ENCODE data around the gene LGALS4. TPM values are rescaled to one million over a fixed set of nuclear protein-coding genes. Genes with fewer than 3 reads are reported as not detected.
"Not testable (repeated sequence)": the region's sequence is repeated elsewhere in the genome, so short reads cannot be mapped to it uniquely, and the experiment has no call there.

LGALS4 gene, protein sequence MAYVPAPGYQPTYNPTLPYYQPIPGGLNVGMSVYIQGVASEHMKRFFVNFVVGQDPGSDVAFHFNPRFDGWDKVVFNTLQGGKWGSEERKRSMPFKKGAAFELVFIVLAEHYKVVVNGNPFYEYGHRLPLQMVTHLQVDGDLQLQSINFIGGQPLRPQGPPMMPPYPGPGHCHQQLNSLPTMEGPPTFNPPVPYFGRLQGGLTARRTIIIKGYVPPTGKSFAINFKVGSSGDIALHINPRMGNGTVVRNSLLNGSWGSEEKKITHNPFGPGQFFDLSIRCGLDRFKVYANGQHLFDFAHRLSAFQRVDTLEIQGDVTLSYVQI
- total RNA-seq (2014; rRNA removed; shearing (Covaris generic)) (0.70 and 1.0 TPM in 2 replicates), total RNA-seq (2022) (1.1 and 1.3 TPM in 2 replicates), Bru-seq, nascent RNA (percentile 20 among the genes with signal in this experiment), BruChase-seq, experiment 1, labeled RNA remaining after a 6-hour chase (percentile 19 among the genes with signal in this experiment), BruChase-seq, experiment 2, labeled RNA remaining after a 2-hour chase (percentile 18 among the genes with signal in this experiment)
- long read RNA-seq: 0 reads

GRCh38 chr19:38812841-38813320, at the start of gene LGALS4:
LGALS4 (minus strand) TSS chr19:38812945; CDS start chr19:38812886, 59 bp downstream.
- TF ChIP-seq, protein P1, sequence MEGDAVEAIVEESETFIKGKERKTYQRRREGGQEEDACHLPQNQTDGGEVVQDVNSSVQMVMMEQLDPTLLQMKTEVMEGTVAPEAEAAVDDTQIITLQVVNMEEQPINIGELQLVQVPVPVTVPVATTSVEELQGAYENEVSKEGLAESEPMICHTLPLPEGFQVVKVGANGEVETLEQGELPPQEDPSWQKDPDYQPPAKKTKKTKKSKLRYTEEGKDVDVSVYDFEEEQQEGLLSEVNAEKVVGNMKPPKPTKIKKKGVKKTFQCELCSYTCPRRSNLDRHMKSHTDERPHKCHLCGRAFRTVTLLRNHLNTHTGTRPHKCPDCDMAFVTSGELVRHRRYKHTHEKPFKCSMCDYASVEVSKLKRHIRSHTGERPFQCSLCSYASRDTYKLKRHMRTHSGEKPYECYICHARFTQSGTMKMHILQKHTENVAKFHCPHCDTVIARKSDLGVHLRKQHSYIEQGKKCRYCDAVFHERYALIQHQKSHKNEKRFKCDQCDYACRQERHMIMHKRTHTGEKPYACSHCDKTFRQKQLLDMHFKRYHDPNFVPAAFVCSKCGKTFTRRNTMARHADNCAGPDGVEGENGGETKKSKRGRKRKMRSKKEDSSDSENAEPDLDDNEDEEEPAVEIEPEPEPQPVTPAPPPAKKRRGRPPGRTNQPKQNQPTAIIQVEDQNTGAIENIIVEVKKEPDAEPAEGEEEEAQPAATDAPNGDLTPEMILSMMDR (conservative IDR thresholded peaks at IDR 0.05; ENCODE audit: low read length): no peak
- TF ChIP-seq EZH2phosphoT487 (IDR thresholded peaks at IDR 0.05; ENCODE audit: borderline replicate concordance, low read depth, low read length): no peak
- Histone ChIP-seq H3K79me2 (ENCODE audit: insufficient read depth, low read depth, low read length) (no peaks in the 10 kb centered on the region), H3K4me3 (ENCODE audit: low read depth, low read length, poor library complexity, severe bottlenecking) (no peak within 1 kb of the TSS), H3K4me1 (ENCODE audit: insufficient read depth, low read length, poor library complexity, severe bottlenecking) (no peaks in the 10 kb centered on the region), H2AFZ (ENCODE audit: low read length) (no peak within 1 kb of the TSS), H3K4me2 (ENCODE audit: low read length) (no peak within 1 kb of the TSS), H3K36me3 (ENCODE audit: insufficient read depth, low read length) (0 out of 2 replicates have a peak, but pooled peaks cover 9% of the 10 kb centered on the region), H4K20me1 (ENCODE audit: insufficient read depth, low read length) (no peaks in the 10 kb centered on the region), H3K9me3 (ENCODE audit: low read length) (no peaks in the 10 kb centered on the region), H3K9me2 (ENCODE audit: insufficient read depth, low read length) (no peaks in the 10 kb centered on the region), H3K27ac (ENCODE audit: low read depth, low read length, poor library complexity, severe bottlenecking) (no peak within 1 kb of the TSS)
- no peak for DNase-seq (ENCODE audit: low spot score)
- ChIA-PET POLR2A (no interaction called here), CTCF (ENCODE audit: unreplicated experiment) (no interaction called here)
- BruUV-seq (replicated peaks): no TSS peak
- intact Hi-C loops (cut with micrococcal nuclease; ENCODE audit: unreplicated experiment): no loop called here

- POLR2A ChIA-PET: interaction anchor here (0.5 to 4.2 kb wide), 6 partner anchors 9 to 460 kb away, joined by 3 to 21 read pairs (median 4); partner anchors contain the start of genes LRFN1 and RINL
- intact Hi-C loops (cut with micrococcal nuclease; ENCODE audit: unreplicated experiment): no loop called here
Measured at GRCh38 chr19:38861368-38861767, 48.6 kb upstream of the LGALS4 start.

DNA sequence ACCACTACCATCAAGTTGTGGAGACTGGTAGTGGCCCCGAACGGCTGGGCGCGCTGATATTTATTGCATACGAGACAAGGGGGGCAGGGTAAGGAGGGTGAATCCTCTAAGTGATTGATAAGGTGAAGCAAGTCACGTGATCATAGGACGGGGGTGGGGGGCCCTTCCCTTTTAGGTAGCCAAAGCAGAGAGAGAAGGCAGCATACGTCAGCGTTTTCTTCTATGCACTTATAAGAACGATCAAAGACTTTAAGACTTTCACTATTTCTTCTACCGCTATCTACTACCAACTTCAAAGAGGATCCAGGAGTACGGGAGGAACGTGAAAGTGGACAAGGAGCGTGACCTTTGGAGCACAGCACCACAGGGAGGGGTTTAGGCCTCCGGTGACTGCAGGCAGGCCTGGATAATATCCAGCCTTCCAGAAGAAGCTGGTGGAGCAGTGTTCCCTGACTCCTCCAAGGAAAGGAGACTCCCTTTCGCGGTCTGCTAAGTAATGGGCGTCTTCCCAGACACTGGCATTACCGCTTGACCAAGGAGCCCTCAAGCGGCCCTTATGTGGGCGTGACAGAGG, 47.0 kb upstream of the LGALS4 start:
- H3K36me3 ChIP-seq (ENCODE audit: insufficient read depth, low read length); H4K20me1 ChIP-seq (ENCODE audit: insufficient read depth, low read length); H3K9me2 ChIP-seq (ENCODE audit: insufficient read depth, low read length); H3K9me3 ChIP-seq (ENCODE audit: low read length); DNase-seq (ENCODE audit: low spot score); POLR2A ChIA-PET; CTCF ChIA-PET (ENCODE audit: unreplicated experiment); BruUV-seq (replicated peaks); H3K79me2 ChIP-seq (ENCODE audit: insufficient read depth, low read depth, low read length): not testable (repeated sequence)
- H2AFZ ChIP-seq (ENCODE audit: low read length): peak overlapping the region; percentile 67; the same call in 1 of the 2 replicates
- peaks cover 75% of the 10 kb centered on the region for H3K4me1 ChIP-seq (ENCODE audit: insufficient read depth, low read length, poor library complexity, severe bottlenecking)
- H3K4me3 ChIP-seq (ENCODE audit: low read depth, low read length, poor library complexity, severe bottlenecking): peak overlapping the region; percentile 37
- peak overlapping the region; percentile 89 for H3K27ac ChIP-seq (ENCODE audit: low read depth, low read length, poor library complexity, severe bottlenecking)
- intact Hi-C loops (cut with micrococcal nuclease; ENCODE audit: unreplicated experiment): loop anchor here (10.0 kb wide), 1 partner anchor 545 kb away; the partner anchor contains the start of gene ZFP36
- peak overlapping the region; percentile 61 for H3K4me2 ChIP-seq (ENCODE audit: low read length)

More at GRCh38 chr19:38861368-38861767, 48.6 kb upstream of the LGALS4 start:
- no peaks in the 10 kb centered on the region for H3K9me3 ChIP-seq (ENCODE audit: low read length)
- TF ChIP-seq, protein P1 (conservative IDR thresholded peaks at IDR 0.05; ENCODE audit: low read length): no peak
- TF ChIP-seq EZH2phosphoT487 (IDR thresholded peaks at IDR 0.05; ENCODE audit: borderline replicate concordance, low read depth, low read length): no peak
- H3K4me2 ChIP-seq (ENCODE audit: low read length): no peak overlapping the region
- H3K27ac ChIP-seq (ENCODE audit: low read depth, low read length, poor library complexity, severe bottlenecking): peak overlapping the region; percentile 89
- H3K4me1 ChIP-seq (ENCODE audit: insufficient read depth, low read length, poor library complexity, severe bottlenecking): peaks cover 88% of the 10 kb centered on the region
- no peaks in the 10 kb centered on the region for H3K9me2 ChIP-seq (ENCODE audit: insufficient read depth, low read length)
- H4K20me1 ChIP-seq (ENCODE audit: insufficient read depth, low read length): no peaks in the 10 kb centered on the region
- no TSS peak for BruUV-seq (replicated peaks)
- H2AFZ ChIP-seq (ENCODE audit: low read length): no peak overlapping the region
- no peak overlapping the region for H3K4me3 ChIP-seq (ENCODE audit: low read depth, low read length, poor library complexity, severe bottlenecking)
- CTCF ChIA-PET (ENCODE audit: unreplicated experiment): interaction anchor here (0.6 kb wide), 1 partner anchor 10 kb away, joined by 4 read pairs; no protein-coding TSS in a partner anchor
- H3K36me3 ChIP-seq (ENCODE audit: insufficient read depth, low read length): no peaks in the 10 kb centered on the region
- H3K79me2 ChIP-seq (ENCODE audit: insufficient read depth, low read depth, low read length): no peaks in the 10 kb centered on the region
- no peak for DNase-seq (ENCODE audit: low spot score)
